A549 (cell line): Measurements from ENCODE around the gene ACVR2A. TPM values are rescaled to one million over a fixed set of nuclear protein-coding genes. Genes with fewer than 3 reads are reported as not detected.

Experiments used
- ATAC-seq, 2 experiments: fragments of 200-7000 bp in 1 of 2; fragments of >200 bp in 1 of 2; cut with Nextera tagmentation in 1 of 2; cut with Tn5 transposase in 1 of 2; 3 replicates each; pipeline versions ENCODE4 v1.8.0 to v1.9.1; 2018 to 2020; ENCODE audit warnings: mild to moderate bottlenecking in 1 of 2, moderate library complexity in 1 of 2
- CTCF ChIA-PET: fragments of 300-600 bp; sonication (Branson Sonifier 250); formaldehyde crosslinking; extraction: SDS; loops from one replicate; lab custom pipeline; 2021; ENCODE audit warnings: antibody characterized with exemption, inconsistent platforms; lab: Yijun Ruan, JAX
- POLR2A ChIA-PET: fragments of 350-600 bp; formaldehyde crosslinking; extraction: SDS; loops from one replicate; lab custom pipeline; 2021; ENCODE audit warnings: antibody characterized with exemption, inconsistent platforms; lab: Yijun Ruan, JAX
- DNase-seq, 2 experiments: peaks; one replicate each; pipeline versions ENCODE4 v3.0.0 to v3.0.0-alpha.2; 2011 to 2016; ENCODE audit warnings: low read depth in 1 of 2, low spot score in 1 of 2
- FAIRE-seq: peaks from 2 replicates; lab custom pipeline; 2011; peaks lifted over from hg19 to GRCh38; lab: Jason Lieb, UNC
- H3K27ac ChIP-seq, 2 experiments: fragments of >200 bp; sonication (Bioruptor Twin); formaldehyde crosslinking; 3 replicates each; pipeline ENCODE4 v1.5.1; 2016 to 2017
- H3K4me1 ChIP-seq: fragments of >200 bp; sonication (Bioruptor Twin); formaldehyde crosslinking; 3 replicates; pipeline ENCODE4 v1.6.1; 2016
- H3K4me2 ChIP-seq: fragments of >200 bp; sonication (Bioruptor Twin); formaldehyde crosslinking; 3 replicates; pipeline ENCODE4 v1.6.1; 2016
- H3K4me3 ChIP-seq: fragments of >200 bp; sonication (Bioruptor Twin); formaldehyde crosslinking; 3 replicates; pipeline ENCODE4 v1.5.1; 2016
- H3K9me3 ChIP-seq: fragments of >200 bp; sonication (Bioruptor Twin); formaldehyde crosslinking; 3 replicates; pipeline ENCODE4 v1.6.1; 2016
- ATOH8 ChIP-seq: fragments of 250-450 bp; sonication (Bioruptor Pico); IDR thresholded peaks from 2 replicates; pipeline ENCODE4 v1.5.0; 2020; ENCODE audit warnings: low read depth, mild to moderate bottlenecking, moderate library complexity
- CHD2 ChIP-seq: fragments of 150-350 bp; IDR thresholded peaks from 2 replicates; pipeline ENCODE4 v1.6.1; 2014; ENCODE audit warnings: low read length; ENCODE audit not compliant: partially characterized antibody
- CHD4 ChIP-seq: fragments of 200-600 bp; sonication (generic); IDR thresholded peaks from 2 replicates; pipeline ENCODE4 v1.6.1; 2016; ENCODE audit warnings: antibody characterized with exemption, mild to moderate bottlenecking, borderline replicate concordance
- CTCF ChIP-seq: fragments of >200 bp; sonication (Bioruptor Twin); formaldehyde crosslinking; IDR thresholded peaks from 3 replicates; pipeline ENCODE4 v1.5.1; 2016
- EHMT2 ChIP-seq: fragments of 200-600 bp; sonication (generic); IDR thresholded peaks from 2 replicates; pipeline ENCODE4 v1.6.1; 2016; ENCODE audit warnings: antibody characterized with exemption, low read depth, mild to moderate bottlenecking, moderate library complexity
- ELK1 ChIP-seq: fragments of 150-350 bp; IDR thresholded peaks from 2 replicates; pipeline ENCODE4 v1.6.1; 2014; ENCODE audit warnings: low read depth, mild to moderate bottlenecking, low read length
- ESRRA ChIP-seq: fragments of 150-350 bp; IDR thresholded peaks from 2 replicates; pipeline ENCODE4 v1.6.1; 2014; ENCODE audit warnings: mild to moderate bottlenecking, low read length, borderline replicate concordance
- FOXS1 ChIP-seq: fragments of 250-450 bp; sonication (Bioruptor Pico); IDR thresholded peaks from 2 replicates; pipeline ENCODE4 v1.5.0; 2020; ENCODE audit warnings: mild to moderate bottlenecking, moderate library complexity
- GATA3 ChIP-seq: IDR thresholded peaks from 2 replicates; pipeline ENCODE4 v1.6.1; 2012; ENCODE audit warnings: borderline replicate concordance
- HEYL ChIP-seq: fragments of 250-450 bp; sonication (Bioruptor Pico); IDR thresholded peaks from 2 replicates; pipeline ENCODE4 v1.8.0; 2021; ENCODE audit warnings: mild to moderate bottlenecking, moderate library complexity
- HOXB5 ChIP-seq: fragments of 250-450 bp; sonication (Bioruptor Pico); IDR thresholded peaks from 2 replicates; pipeline ENCODE4 v1.5.0; 2020; ENCODE audit warnings: mild to moderate bottlenecking, moderate library complexity
- JUN ChIP-seq, 2 experiments: fragments of >200 bp; sonication (Bioruptor Twin); formaldehyde crosslinking; IDR thresholded peaks; 2 replicates in 1 of 2; 3 replicates in 1 of 2; pipeline ENCODE4 v1.6.1; 2016 to 2017
- MYC ChIP-seq: IDR thresholded peaks from 2 replicates; pipeline ENCODE4 v1.6.1; 2012; ENCODE audit warnings: mild to moderate bottlenecking, inconsistent platforms, low read length, improper control_type of control experiment, borderline replicate concordance
- NFE2L2 ChIP-seq: fragments of 150-350 bp; conservative IDR thresholded peaks from 2 replicates; pipeline ENCODE4 v1.6.1; 2014; ENCODE audit warnings: low read length
- NPAS2 ChIP-seq: fragments of 250-450 bp; sonication (Bioruptor Pico); IDR thresholded peaks from 2 replicates; pipeline ENCODE4 v1.8.0; 2022; ENCODE audit warnings: mild to moderate bottlenecking, moderate library complexity, borderline replicate concordance
- PBX3 ChIP-seq: IDR thresholded peaks from 2 replicates; pipeline ENCODE4 v1.6.1; 2012
- RCOR1 ChIP-seq: fragments of 150-350 bp; IDR thresholded peaks from 2 replicates; pipeline ENCODE4 v1.6.1; 2014; ENCODE audit warnings: antibody characterized with exemption, low read length, low read depth
- RNF2 ChIP-seq: fragments of 200-600 bp; sonication (generic); IDR thresholded peaks from 2 replicates; pipeline ENCODE4 v1.6.1; 2016; ENCODE audit warnings: low read depth, mild to moderate bottlenecking, antibody characterized with exemption, moderate library complexity, borderline replicate concordance
- TP53 ChIP-seq: fragments of 250-450 bp; sonication (Bioruptor Pico); IDR thresholded peaks from 2 replicates; pipeline ENCODE4 v1.5.0; 2021; ENCODE audit warnings: mild to moderate bottlenecking, moderate library complexity
- USF2 ChIP-seq: fragments of 450-650 bp; IDR thresholded peaks from 2 replicates; pipeline ENCODE4 v1.6.1; 2014; ENCODE audit warnings: antibody characterized with exemption
- ZC3H11A ChIP-seq: fragments of 450-650 bp; IDR thresholded peaks from 2 replicates; pipeline ENCODE4 v1.6.1; 2014; ENCODE audit warnings: antibody characterized with exemption, mild to moderate bottlenecking
- ZSCAN20 ChIP-seq: fragments of 250-450 bp; sonication (Bioruptor Pico); IDR thresholded peaks from 2 replicates; pipeline ENCODE4 v1.8.0; 2022; ENCODE audit warnings: mild to moderate bottlenecking, moderate library complexity
- WGBS: methylation state at CpG from one replicate; pipeline ENCODE4 v1.1.6; 2017; ENCODE audit errors: missing lambda C conversion rate; 5-methylcytosine and 5-hydroxymethylcytosine counted together
- polyA plus RNA-seq, 4 experiments: library from polyadenylated mRNA; depleted of rRNA in 3 of 4; stranded (reverse); fragments of >200 nt; fragmentation: RNase III in 1 of 4; extraction: RNeasy Plus Mini Kit Qiagen cat#74134 plus additional on column Dnase treatment in 1 of 4; gene quantifications; 2 replicates in 3 of 4; 3 replicates in 1 of 4; pipeline ENCODE4 v1.2.3, GENCODE V29; 2011 to 2017

Gene ACVR2A
- polyA plus RNA-seq, 2 of the 4 experiments (the other 2 are of a cell fraction), result 2.6 to 5.7 TPM

GRCh38 chr2:147872967-147873366 lies 28.1 kb downstream of the ACVR2A start:
- H3K4me2 ChIP-seq, result no peak overlapping the region
- DNase-seq, result no peak
- no peak overlapping the region for H3K4me3 ChIP-seq
- CTCF ChIA-PET, result no interaction called here
- no peak for TF ChIP-seq ATOH8 (CRISPR knock-in tag)
- no peak for TF ChIP-seq NFE2L2
- TF ChIP-seq HEYL, result no peak
- no peak for TF ChIP-seq RNF2
- no peak for TF ChIP-seq USF2
- TF ChIP-seq HOXB5, result no peak
- TF ChIP-seq, all 56 proteins: peak for 0
- ATAC-seq (no peak), FAIRE-seq (no peak)
- H3K9me3 ChIP-seq, result no peaks in the 10 kb centered on the region
- H3K27ac ChIP-seq, result no peak overlapping the region
- no peaks in the 10 kb centered on the region for H3K4me1 ChIP-seq
- POLR2A ChIA-PET, result no interaction called here

GRCh38 chr2:147873859-147874483 lies 29.1 kb downstream of the ACVR2A start:
- Histone ChIP-seq H3K4me2 (no peak overlapping the region), H3K4me1 (no peaks in the 10 kb centered on the region), H3K9me3 (no peaks in the 10 kb centered on the region), H3K4me3 (no peak overlapping the region), H3K27ac (no peak overlapping the region)
- ChIA-PET CTCF (no interaction called here), POLR2A (no interaction called here)
- FAIRE-seq (no peak), ATAC-seq (no peak), DNase-seq (no peak)
- 90% methylated on average over 1 of the region's 1 CpG for WGBS
- TF ChIP-seq ELK1 (no peak), JUN (IDR thresholded peaks at IDR 0.05) (no peak), RCOR1 (no peak), NPAS2 (no peak), GATA3 (no peak), CHD4 (no peak), EHMT2 (no peak), RNF2 (no peak), ESRRA (no peak), PBX3 (no peak), TP53 (no peak), NFE2L2 (no peak), CTCF (no peak), FOXS1 (no peak), ZSCAN20 (no peak), MYC (no peak), ZC3H11A (no peak), CHD2 (no peak)
